Measurements from ENCODE around the gene DLG5.

DNA sequence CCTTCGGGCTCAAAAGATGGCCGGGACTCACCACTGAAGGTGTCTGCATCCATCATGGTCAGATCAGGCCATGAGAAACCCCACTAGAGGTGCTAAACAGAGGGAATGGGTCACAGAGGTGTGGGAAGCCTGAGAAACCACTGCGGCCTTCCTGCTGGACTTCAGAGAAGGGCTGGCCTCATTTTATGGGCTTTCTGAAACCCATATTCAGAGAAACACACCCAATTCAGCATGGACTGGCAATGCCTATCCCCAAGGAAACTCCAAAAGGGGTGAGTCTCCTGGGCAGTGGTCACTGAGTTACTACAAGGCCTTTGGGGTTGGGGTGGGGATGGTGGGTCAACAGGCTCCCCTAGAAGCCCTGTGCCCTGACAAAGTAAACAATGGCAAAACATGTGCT lies 58.0 kb downstream of the DLG5 start:
- TF ChIP-seq POLR2A (IDR thresholded peaks at IDR 0.05; ENCODE audit: low read length) = no peak
- no peak for TF ChIP-seq GATA1 (IDR thresholded peaks at IDR 0.05; ENCODE audit: low read depth, low read length)

Measured in erythroblast (primary cell).